Measurements from ENCODE around the gene ZNF485. TPM values are rescaled to one million over a fixed set of nuclear protein-coding genes. Genes with fewer than 3 reads are reported as not detected.

Gene ZNF485
- total RNA-seq, 2 experiments from 2014 or later = 8.1 to 8.7 TPM

GRCh38 chr10:43591303-43591904 lies 14.8 kb upstream of the ZNF485 start:
- Mint-ChIP-seq H3K9me3 (peaks cover 12% of the 10 kb centered on the region), H3K27ac (no peak overlapping the region), H3K4me1 (ENCODE audit: low read depth) (peaks cover 19% of the 10 kb centered on the region), H3K27me3 (peaks cover 2% of the 10 kb centered on the region), H3K4me3 (no peak overlapping the region), H3K36me3 (ENCODE audit: low read depth) (no peaks in the 10 kb centered on the region)
- TF ChIP-seq, protein P1, sequence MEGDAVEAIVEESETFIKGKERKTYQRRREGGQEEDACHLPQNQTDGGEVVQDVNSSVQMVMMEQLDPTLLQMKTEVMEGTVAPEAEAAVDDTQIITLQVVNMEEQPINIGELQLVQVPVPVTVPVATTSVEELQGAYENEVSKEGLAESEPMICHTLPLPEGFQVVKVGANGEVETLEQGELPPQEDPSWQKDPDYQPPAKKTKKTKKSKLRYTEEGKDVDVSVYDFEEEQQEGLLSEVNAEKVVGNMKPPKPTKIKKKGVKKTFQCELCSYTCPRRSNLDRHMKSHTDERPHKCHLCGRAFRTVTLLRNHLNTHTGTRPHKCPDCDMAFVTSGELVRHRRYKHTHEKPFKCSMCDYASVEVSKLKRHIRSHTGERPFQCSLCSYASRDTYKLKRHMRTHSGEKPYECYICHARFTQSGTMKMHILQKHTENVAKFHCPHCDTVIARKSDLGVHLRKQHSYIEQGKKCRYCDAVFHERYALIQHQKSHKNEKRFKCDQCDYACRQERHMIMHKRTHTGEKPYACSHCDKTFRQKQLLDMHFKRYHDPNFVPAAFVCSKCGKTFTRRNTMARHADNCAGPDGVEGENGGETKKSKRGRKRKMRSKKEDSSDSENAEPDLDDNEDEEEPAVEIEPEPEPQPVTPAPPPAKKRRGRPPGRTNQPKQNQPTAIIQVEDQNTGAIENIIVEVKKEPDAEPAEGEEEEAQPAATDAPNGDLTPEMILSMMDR (IDR thresholded peaks at IDR 0.05) = no peak
- POLR2A ChIA-PET = interaction anchor here (1.0 to 1.5 kb wide), 2 partner anchors 16 to 17 kb away, joined by 3 to 4 read pairs; partner anchors contain the start of gene ZNF239
- DNase-seq (no peak), ATAC-seq (no peak)
- CTCF ChIA-PET = no interaction called here
- intact Hi-C loops (cut with micrococcal nuclease) = no loop called here

- peak; percentile 70 for DNase-seq
- no peaks in the 10 kb centered on the region for H3K27me3 Mint-ChIP-seq
- ChIA-PET CTCF (interaction anchor here (1.0 to 1.4 kb wide), 3 partner anchors 9 to 52 kb away, joined by 3 to 4 read pairs (median 3); partner anchors contain the start of gene ZNF239), POLR2A (interaction anchor here (0.6 to 2.0 kb wide), 7 partner anchors 11 to 792 kb away, joined by 3 to 11 read pairs (median 4); partner anchors contain the start of genes ZNF239 and ZNF485)
- TF ChIP-seq, protein P1 (IDR thresholded peaks at IDR 0.05) = no peak
- ATAC-seq = peak; percentile 84
- peak overlapping the region; percentile 48 for H3K4me3 Mint-ChIP-seq
- peaks cover 16% of the 10 kb centered on the region for H3K9me3 Mint-ChIP-seq
- H3K36me3 Mint-ChIP-seq (ENCODE audit: low read depth) = peaks cover 1% of the 10 kb centered on the region
- H3K4me1 Mint-ChIP-seq (ENCODE audit: low read depth) = peaks cover 26% of the 10 kb centered on the region
- H3K27ac Mint-ChIP-seq = peak overlapping the region; percentile 66
- intact Hi-C loops (cut with micrococcal nuclease) = no loop called here
Measured at GRCh38 chr10:43594944-43595589, 11.2 kb upstream of the ZNF485 start.

GRCh38 chr10:43595739-43596298 lies 10.4 kb upstream of the ZNF485 start:
- ChIA-PET POLR2A (interaction anchor here (1.0 to 2.0 kb wide), 4 partner anchors 10 to 177 kb away, joined by 3 to 11 read pairs (median 6); partner anchors contain the start of genes ZNF239 and ZNF485), CTCF (interaction anchor here (1.0 to 1.4 kb wide), 2 partner anchors 22 to 52 kb away, joined by 3 to 4 read pairs; partner anchors contain the start of gene ZNF239)
- intact Hi-C loops (cut with micrococcal nuclease) = no loop called here
- peaks cover 13% of the 10 kb centered on the region for H3K9me3 Mint-ChIP-seq
- peaks cover 26% of the 10 kb centered on the region for H3K4me1 Mint-ChIP-seq (ENCODE audit: low read depth)
- H3K27ac Mint-ChIP-seq = peak overlapping the region; percentile 66
- ATAC-seq (peak; percentile 78), DNase-seq (peak; percentile 54)
- TF ChIP-seq, protein P1 (IDR thresholded peaks at IDR 0.05) = no peak
- H3K4me3 Mint-ChIP-seq = peak overlapping the region; percentile 39
- no peaks in the 10 kb centered on the region for H3K27me3 Mint-ChIP-seq
- peaks cover 1% of the 10 kb centered on the region for H3K36me3 Mint-ChIP-seq (ENCODE audit: low read depth)

- TF ChIP-seq, protein P1 (IDR thresholded peaks at IDR 0.05) = no peak
- no peak overlapping the region for H3K27ac Mint-ChIP-seq
- H3K36me3 Mint-ChIP-seq (ENCODE audit: low read depth) = peaks cover 1% of the 10 kb centered on the region
- ChIA-PET POLR2A (interaction anchor here (1.0 to 2.1 kb wide), 2 partner anchors 10 to 12 kb away, joined by 3 to 6 read pairs; partner anchors contain the start of gene ZNF485), CTCF (no interaction called here)
- peaks cover 26% of the 10 kb centered on the region for H3K4me1 Mint-ChIP-seq (ENCODE audit: low read depth)
- no peaks in the 10 kb centered on the region for H3K27me3 Mint-ChIP-seq
- H3K9me3 Mint-ChIP-seq = peaks cover 9% of the 10 kb centered on the region
- H3K4me3 Mint-ChIP-seq = no peak overlapping the region
- no peak for DNase-seq
- intact Hi-C loops (cut with micrococcal nuclease) = no loop called here
- no peak for ATAC-seq
Measured at GRCh38 chr10:43596546-43596945, 9.7 kb upstream of the ZNF485 start.

Measured in activated CD8-positive, alpha-beta T cell treated with anti-CD3 and anti-CD28 coated beads for 36 hours (primary cell).